ENCODE measurements around the gene ANGPTL1.

The ANGPTL1 gene

GRCh38 chr1:178870944-178871343, at the start of gene ANGPTL1:
Gene ANGPTL1 (minus strand): TSS chr1:178871077. CDS start chr1:178865776, 5,301 bp downstream.
- DNase-seq, result no peak

- DNase-seq, result no peak
Observed at GRCh38 chr1:178919581-178919980, 48.7 kb upstream of the ANGPTL1 start.

GRCh38 chr1:178918955-178919354, 48.1 kb upstream of the ANGPTL1 start:
- no peak for DNase-seq

GRCh38 chr1:178918308-178918707, 47.4 kb upstream of the ANGPTL1 start:
- no peak for DNase-seq

GRCh38 chr1:178916448-178917174, 45.7 kb upstream of the ANGPTL1 start:
- DNase-seq, result no peak

GRCh38 chr1:178912597-178912996, 41.7 kb upstream of the ANGPTL1 start:
- DNase-seq, result no peak

GRCh38 chr1:178910023-178910422, 39.1 kb upstream of the ANGPTL1 start:
- DNase-seq, result no peak

- DNase-seq, result no peak
Observed at GRCh38 chr1:178908358-178908757, 37.5 kb upstream of the ANGPTL1 start.

GRCh38 chr1:178901482-178902125, 30.7 kb upstream of the ANGPTL1 start:
- no peak for DNase-seq

- DNase-seq, result no peak
Observed at GRCh38 chr1:178899402-178899801, 28.5 kb upstream of the ANGPTL1 start.

GRCh38 chr1:178898401-178898800, 27.5 kb upstream of the ANGPTL1 start:
- DNase-seq, result peak; percentile 63

- DNase-seq, result no peak
Observed at GRCh38 chr1:178895928-178896327, 25.1 kb upstream of the ANGPTL1 start.

GRCh38 chr1:178886551-178886950, 15.7 kb upstream of the ANGPTL1 start:
- DNase-seq, result peak; percentile 18

GRCh38 chr1:178885869-178886268, 15.0 kb upstream of the ANGPTL1 start:
- no peak for DNase-seq

GRCh38 chr1:178881950-178882349, 11.1 kb upstream of the ANGPTL1 start:
- no peak for DNase-seq

- no peak for DNase-seq
Observed at GRCh38 chr1:178877896-178878295, 7.0 kb upstream of the ANGPTL1 start.

- DNase-seq, result no peak
Observed at GRCh38 chr1:178875936-178876335, 5.1 kb upstream of the ANGPTL1 start.

GRCh38 chr1:178874966-178875365, 4.1 kb upstream of the ANGPTL1 start:
- no peak for DNase-seq

GRCh38 chr1:178871551-178872320, 859 bp upstream of the ANGPTL1 start:
- no peak for DNase-seq

- no peak for DNase-seq
Observed at GRCh38 chr1:178870221-178870620, 656 bp downstream of the ANGPTL1 start.

- DNase-seq, result no peak
Observed at GRCh38 chr1:178869119-178869697, 1.7 kb downstream of the ANGPTL1 start.

GRCh38 chr1:178868706-178869105, 2.2 kb downstream of the ANGPTL1 start:
- DNase-seq, result no peak

- no peak for DNase-seq
Observed at GRCh38 chr1:178867670-178868069, 3.2 kb downstream of the ANGPTL1 start.
